Small intestine (tissue), 7 donors: Measurements from ENCODE around the gene DNAH6. TPM values are rescaled to one million over a fixed set of nuclear protein-coding genes. Genes with fewer than 3 reads are reported as not detected.

ENCODE experiments used
- DNase-seq, 2 donors: peaks; one replicate each; pipeline versions ENCODE4 v3.0.0 to v3.0.0-alpha.2; 2013
- FAIRE-seq: peaks from 2 replicates; lab custom pipeline; 2012; peaks lifted over from hg19 to GRCh38; lab: Jason Lieb, UNC
- H3K27ac ChIP-seq, 3 donors: one replicate each; pipeline ENCODE4 v1.5.1; 2013; ENCODE audit warnings: low read length in 2 of 3, mild to moderate bottlenecking in 2 of 3, control low read depth in 1 of 3, inconsistent platforms in 1 of 3, low read depth in 1 of 3, moderate library complexity in 1 of 3
- H3K27me3 ChIP-seq, 3 donors: one replicate each; pipeline ENCODE4 v1.6.1; 2013; ENCODE audit warnings: low read length in 3 of 3, inconsistent platforms in 1 of 3; ENCODE audit not compliant: control insufficient read depth in 3 of 3, insufficient read depth in 3 of 3
- H3K36me3 ChIP-seq, 3 donors: one replicate each; pipeline ENCODE4 v1.6.1; 2013; ENCODE audit warnings: low read length in 3 of 3, inconsistent platforms in 1 of 3, low read depth in 1 of 3, mild to moderate bottlenecking in 1 of 3, moderate library complexity in 1 of 3; ENCODE audit not compliant: control insufficient read depth in 3 of 3, insufficient read depth in 2 of 3
- H3K4me1 ChIP-seq, 3 donors: one replicate each; pipeline ENCODE4 v1.6.1; 2013; ENCODE audit warnings: low read length in 2 of 3, inconsistent platforms in 1 of 3, low read depth in 1 of 3, mild to moderate bottlenecking in 1 of 3, moderate library complexity in 1 of 3; ENCODE audit not compliant: control insufficient read depth in 3 of 3, insufficient read depth in 2 of 3
- H3K4me3 ChIP-seq, 3 donors: one replicate each; pipeline ENCODE4 v1.5.1; 2013; ENCODE audit warnings: low read length in 3 of 3, control low read depth in 1 of 3, inconsistent platforms in 1 of 3, low read depth in 1 of 3, mild to moderate bottlenecking in 1 of 3, moderate library complexity in 1 of 3
- H3K9me3 ChIP-seq, 2 donors: one replicate each; pipeline ENCODE4 v1.6.1; 2013; ENCODE audit warnings: low read depth in 1 of 2, low read length in 1 of 2; ENCODE audit not compliant: control insufficient read depth in 2 of 2, insufficient read depth in 1 of 2
- WGBS, 3 donors: extraction: QIAGEN DNeasy Blood & Tissue Kit; methylation state at CpG; one replicate each; pipeline ENCODE4 v1.1.7; 2013; 5-methylcytosine and 5-hydroxymethylcytosine counted together
- polyA plus RNA-seq, 4 donors: library from polyadenylated mRNA; stranded (reverse) in 3 of 4; unstranded in 1 of 4; fragments of 200-250 nt in 3 of 4; fragments of 120-200 nt in 1 of 4; gene quantifications; one replicate each; pipeline versions ENCODE4 v1.2.1 to v1.2.3, GENCODE V29; 2013
- donor health status: healthy with polysubstance abuse.
- donor health status: control.
- donor health status: control.
- donor health status: Bipolar disorder and iron deficiency.
- donor health status: healthy.

Gene DNAH6
- polyA plus RNA-seq, 4 donors = 0.22 to 1.4 (median 0.24) TPM; not detected in 1

DNA sequence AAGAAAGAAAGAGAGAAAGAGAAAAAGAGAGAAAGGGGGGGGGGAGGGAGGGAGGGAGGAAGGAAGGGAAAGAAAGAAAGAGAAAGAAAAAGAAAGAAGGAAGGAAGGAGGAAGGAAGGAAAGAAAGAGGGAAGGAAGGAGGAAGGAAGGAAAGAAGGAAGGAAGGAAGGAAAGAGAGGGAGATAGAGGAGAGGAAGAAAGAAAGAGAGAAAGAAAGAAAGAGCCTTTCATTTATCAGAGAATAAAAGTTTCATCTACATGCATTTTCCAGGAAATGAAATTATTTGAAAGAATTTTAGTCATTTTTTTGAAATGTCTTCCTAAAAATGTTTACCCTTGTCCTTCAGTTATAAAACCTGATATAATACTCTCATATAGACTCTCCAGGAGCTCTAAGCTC, 192.1 kb downstream of the DNAH6 start:
- Histone ChIP-seq H3K27me3 (no peaks in the 10 kb centered on the region), H3K36me3 (no peaks in the 10 kb centered on the region), H3K4me3 (no peak overlapping the region), H3K27ac (no peak overlapping the region), H3K9me3 (peaks cover 0 to 1% of the 10 kb centered on the region in 2 donors), H3K4me1 (peaks cover 3 to 5% (median 3%) of the 10 kb centered on the region in 3 donors)
- FAIRE-seq (no peak), DNase-seq (no peak)

DNA sequence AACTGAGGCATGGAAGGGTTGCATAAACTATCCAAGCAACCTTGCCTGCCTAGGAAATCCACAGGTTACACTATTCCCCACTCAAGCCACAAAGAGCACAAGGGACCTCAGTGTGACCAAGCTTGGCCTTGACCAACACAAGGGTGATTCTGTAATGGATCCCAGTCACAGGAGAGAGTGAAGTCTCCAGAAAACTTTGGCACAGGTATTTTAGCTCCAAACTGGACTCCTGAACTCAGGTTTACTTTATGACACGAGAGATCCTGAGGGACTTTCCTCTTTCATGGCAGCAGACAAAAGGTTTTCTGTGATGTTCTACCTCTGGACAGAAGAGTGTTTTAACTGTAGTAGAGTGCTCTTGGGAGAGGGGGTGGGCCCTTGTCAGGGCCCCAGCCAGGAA, 195.4 kb downstream of the DNAH6 start:
- Histone ChIP-seq H3K27ac (no peak overlapping the region), H3K27me3 (no peaks in the 10 kb centered on the region), H3K4me1 (no peaks in the 10 kb centered on the region), H3K4me3 (no peak overlapping the region), H3K9me3 (peaks cover 0 to 1% of the 10 kb centered on the region in 2 donors), H3K36me3 (no peaks in the 10 kb centered on the region)
- WGBS, 3 donors = 16 to 64% (median 45%) methylated on average over 1 of the region's 1 CpG
- DNase-seq (peak in 1 of 2 donors; percentile 22), FAIRE-seq (no peak)

DNA sequence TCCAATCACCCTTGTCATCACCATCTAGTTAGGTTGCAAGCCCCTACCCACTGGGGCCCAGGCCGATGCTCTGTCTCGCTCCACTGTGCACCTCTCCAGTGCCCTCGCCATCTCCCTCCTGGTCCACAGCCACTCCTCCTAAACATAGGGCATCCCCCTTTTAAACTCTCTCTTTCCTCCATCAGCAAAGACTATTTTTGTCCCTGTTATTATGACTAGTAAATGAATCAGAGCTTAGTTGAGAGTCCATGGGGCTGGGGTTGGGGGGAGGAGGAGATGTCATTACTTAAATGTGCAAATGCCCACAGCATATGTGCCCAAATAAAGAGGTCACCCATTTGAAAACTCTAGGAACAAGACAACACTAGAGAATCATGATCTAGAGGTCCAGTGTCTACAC, 197.1 kb downstream of the DNAH6 start:
- Histone ChIP-seq H3K27me3 (no peaks in the 10 kb centered on the region), H3K36me3 (no peaks in the 10 kb centered on the region), H3K4me3 (no peak overlapping the region), H3K9me3 (peaks cover 0 to 1% of the 10 kb centered on the region in 2 donors), H3K27ac (no peak overlapping the region), H3K4me1 (peaks cover 0 to 3% (median 0%) of the 10 kb centered on the region in 3 donors)
- WGBS, 3 donors = 97 to 100% (median 99%) methylated on average over 3 of the region's 3 CpGs
- DNase-seq = no peak
- no peak for FAIRE-seq

DNA sequence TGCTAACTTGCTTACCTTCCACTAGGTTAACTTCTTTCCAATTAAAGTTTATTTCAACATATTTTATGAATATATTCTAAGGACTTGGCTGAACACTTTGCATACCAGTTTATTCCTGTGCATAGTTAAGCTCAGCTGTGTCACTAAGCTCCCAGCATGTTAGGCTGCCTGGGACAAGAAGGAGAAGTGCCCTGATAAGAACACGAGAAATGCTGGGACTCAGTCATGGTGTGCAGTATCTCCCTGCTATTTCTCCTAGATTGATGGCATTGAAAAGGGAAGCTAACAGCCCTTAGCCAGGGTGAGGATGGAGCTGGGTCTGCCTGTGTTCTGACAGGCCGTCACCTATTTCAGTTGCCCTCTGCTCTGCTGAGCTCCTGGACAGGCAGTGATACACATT, 200.3 kb downstream of the DNAH6 start:
- no peak overlapping the region for H3K4me3 ChIP-seq

DNA sequence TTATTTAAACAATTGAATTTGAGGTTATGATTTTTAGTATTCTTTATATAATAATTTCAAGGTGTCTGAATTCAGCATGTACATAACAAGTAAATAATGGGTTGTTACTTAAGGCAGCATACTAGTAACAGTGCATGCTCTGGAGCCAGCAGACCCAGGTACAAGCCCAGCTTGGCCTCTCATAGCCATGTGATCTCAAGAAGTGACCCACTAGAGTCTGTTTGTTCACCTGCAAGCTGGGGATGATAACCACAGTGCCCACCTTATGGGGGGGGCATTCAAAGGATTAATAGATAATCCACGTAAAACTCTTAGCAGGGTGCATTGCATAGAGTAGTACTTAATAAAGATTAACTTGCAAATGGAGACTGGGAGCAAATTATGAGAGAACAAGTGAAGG, 201.0 kb downstream of the DNAH6 start:
- H3K4me1 ChIP-seq = peaks cover 0 to 3% (median 0%) of the 10 kb centered on the region in 3 donors

More for the DNA sequence above, 200.3 kb downstream of the DNAH6 start:
- Histone ChIP-seq H3K9me3 (peaks cover 0 to 1% of the 10 kb centered on the region in 2 donors), H3K27ac (no peak overlapping the region), H3K4me1 (peaks cover 0 to 3% (median 0%) of the 10 kb centered on the region in 3 donors), H3K36me3 (no peaks in the 10 kb centered on the region), H3K27me3 (no peaks in the 10 kb centered on the region)
- DNase-seq (no peak), FAIRE-seq (no peak)
- 41 to 55% (median 41%) methylated on average over 2 of the region's 2 CpGs for WGBS, 3 donors

DNA sequence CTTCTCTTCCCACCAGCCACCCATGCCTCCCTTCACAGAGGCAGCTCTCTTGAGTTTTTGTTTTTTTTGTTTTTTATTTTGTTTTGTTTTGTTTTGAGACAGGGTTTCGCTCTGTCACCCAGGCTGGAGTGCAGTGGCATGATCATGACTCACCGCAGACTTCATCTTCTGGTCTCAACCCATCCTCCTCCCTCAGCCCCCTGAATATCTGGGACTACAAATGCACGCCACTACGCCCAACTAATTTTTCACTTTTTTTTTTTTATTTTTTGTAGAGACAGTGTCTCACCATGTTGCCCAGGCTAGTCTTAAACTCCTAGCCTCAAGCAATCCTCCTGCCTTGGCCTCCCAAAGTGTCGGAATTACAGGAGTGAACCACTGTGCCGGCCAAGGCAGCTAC, 203.1 kb downstream of the DNAH6 start:
- Histone ChIP-seq H3K27me3 (no peaks in the 10 kb centered on the region), H3K36me3 (no peaks in the 10 kb centered on the region), H3K9me3 (no peaks in the 10 kb centered on the region), H3K4me3 (no peak overlapping the region), H3K4me1 (peaks cover 0 to 3% (median 0%) of the 10 kb centered on the region in 3 donors), H3K27ac (no peak overlapping the region)
- FAIRE-seq (no peak), DNase-seq (no peak)
- 92 to 95% (median 95%) methylated on average over 6 of the region's 6 CpGs for WGBS, 3 donors

More for the DNA sequence above, 201.0 kb downstream of the DNAH6 start:
- DNase-seq (no peak), FAIRE-seq (no peak)
- 72 to 83% (median 76%) methylated on average over 1 of the region's 1 CpG for WGBS, 3 donors
- peaks cover 0 to 1% of the 10 kb centered on the region in 2 donors for H3K9me3 ChIP-seq
- no peaks in the 10 kb centered on the region for H3K36me3 ChIP-seq
- no peak overlapping the region for H3K4me3 ChIP-seq
- H3K27ac ChIP-seq = no peak overlapping the region
- no peaks in the 10 kb centered on the region for H3K27me3 ChIP-seq

DNA sequence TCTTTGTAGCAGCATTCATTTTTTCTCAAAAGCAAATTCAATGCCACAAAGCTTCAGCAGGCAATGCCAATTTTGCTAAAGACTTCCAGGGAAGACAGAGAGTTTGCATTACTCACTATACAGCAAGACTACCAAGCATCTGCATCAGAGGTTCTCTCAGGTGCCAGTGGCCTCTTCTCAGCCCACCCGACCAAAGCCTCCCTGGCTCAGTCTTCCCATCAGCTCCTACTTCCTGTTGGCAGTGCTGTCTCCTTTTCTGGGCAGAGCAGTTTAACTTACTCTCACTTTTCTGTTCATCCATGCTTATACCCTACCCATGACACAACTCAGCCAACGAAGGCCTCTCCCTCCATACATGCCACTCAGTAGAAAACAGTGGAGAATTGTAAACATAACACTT, 207.5 kb downstream of the DNAH6 start:
- FAIRE-seq = no peak
- Histone ChIP-seq H3K4me1 (no peaks in the 10 kb centered on the region), H3K27ac (no peak overlapping the region), H3K27me3 (no peaks in the 10 kb centered on the region), H3K4me3 (no peak overlapping the region), H3K36me3 (no peaks in the 10 kb centered on the region), H3K9me3 (no peaks in the 10 kb centered on the region)
- WGBS, 3 donors = 76 to 96% (median 88%) methylated on average over 2 of the region's 2 CpGs
- no peak for DNase-seq

DNA sequence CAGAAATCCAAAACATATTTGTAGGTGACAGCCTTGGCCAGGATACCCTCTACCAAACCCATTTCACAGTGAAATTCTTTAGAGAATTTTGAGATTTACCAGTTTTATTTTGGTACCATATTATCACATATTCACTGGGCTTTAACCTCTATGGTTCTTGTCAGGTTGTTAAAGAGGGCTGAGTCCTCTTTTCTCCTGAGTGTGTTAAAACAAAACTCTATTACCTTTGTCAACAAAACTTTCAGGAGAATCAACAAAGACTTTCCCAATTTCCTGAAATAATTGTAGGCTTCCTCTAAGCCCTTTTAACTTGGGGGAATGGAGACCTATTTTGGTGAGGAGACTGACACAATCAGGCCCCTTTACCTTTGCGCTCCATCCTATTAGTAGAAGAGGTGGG, 209.4 kb downstream of the DNAH6 start:
- WGBS, 3 donors = 100% methylated on average over 1 of the region's 1 CpG
- DNase-seq (no peak), FAIRE-seq (no peak)

DNA sequence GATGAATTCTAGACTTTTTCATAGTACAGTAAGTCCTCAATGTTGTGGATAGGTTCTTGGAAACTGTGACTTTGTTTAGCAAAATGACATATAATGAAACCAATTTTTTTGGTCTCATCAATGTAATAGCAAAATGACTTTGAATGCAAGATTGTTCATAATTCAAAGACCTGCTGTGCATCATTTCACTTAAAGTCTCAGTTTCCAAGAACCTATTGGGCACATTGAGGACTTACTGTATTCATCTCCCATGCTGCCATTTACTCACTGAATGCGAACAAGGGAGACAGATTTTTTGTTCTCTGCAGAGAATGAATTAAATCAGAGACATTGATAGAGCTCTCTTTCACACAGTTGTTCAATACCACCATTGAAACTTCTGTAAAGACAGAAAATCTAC, 211.0 kb downstream of the DNAH6 start:
- FAIRE-seq (no peak), DNase-seq (no peak)
- H3K4me1 ChIP-seq = no peaks in the 10 kb centered on the region
- no peak overlapping the region for H3K4me3 ChIP-seq
- no peaks in the 10 kb centered on the region for H3K9me3 ChIP-seq
- 88 to 94% (median 90%) methylated on average over 1 of the region's 1 CpG for WGBS, 3 donors
- H3K36me3 ChIP-seq = no peaks in the 10 kb centered on the region
- no peaks in the 10 kb centered on the region for H3K27me3 ChIP-seq
- H3K27ac ChIP-seq = no peak overlapping the region

More for the DNA sequence above, 209.4 kb downstream of the DNAH6 start:
- Histone ChIP-seq H3K4me1 (no peaks in the 10 kb centered on the region), H3K27me3 (no peaks in the 10 kb centered on the region), H3K36me3 (no peaks in the 10 kb centered on the region), H3K27ac (no peak overlapping the region), H3K4me3 (no peak overlapping the region), H3K9me3 (no peaks in the 10 kb centered on the region)
